H1 (cell line): ENCODE results near the gene SPATA19. TPM values are rescaled to one million over a fixed set of nuclear protein-coding genes. Genes with fewer than 3 reads are reported as not detected.

Experiments used
- CTCF ChIA-PET: fragments of 300-600 bp; sonication (Branson Sonifier 250); formaldehyde crosslinking; loops from one replicate; lab custom pipeline; 2021; ENCODE audit not compliant: partially characterized antibody; lab: Charles Lee
- POLR2A ChIA-PET: fragments of 300-600 bp; sonication (Branson Sonifier 250); formaldehyde crosslinking; loops from one replicate; lab custom pipeline; 2021; ENCODE audit warnings: inconsistent platforms; ENCODE audit not compliant: partially characterized antibody; lab: Charles Lee
- DNase-seq, 2 experiments: peaks; one replicate each; pipeline versions ENCODE4 v3.0.0 to v3.0.0-alpha.2; 2010 to 2022; ENCODE audit warnings: low spot score in 2 of 2, low read depth in 1 of 2, mixed read lengths in 1 of 2
- FAIRE-seq: peaks from 2 replicates; lab custom pipeline; 2011; peaks lifted over from hg19 to GRCh38; lab: Jason Lieb, UNC
- H2AFZ ChIP-seq: 2 replicates; pipeline ENCODE4 v1.8.1; 2012; ENCODE audit warnings: low read length, inconsistent platforms
- H2AK5ac ChIP-seq: 2 replicates; pipeline ENCODE4 v1.6.1; 2013; ENCODE audit warnings: low read depth, low read length
- H2BK120ac ChIP-seq: replicated peaks from 2 replicates; pipeline ENCODE3; 2013; ENCODE audit warnings: low read depth, low read length, inconsistent platforms
- H2BK12ac ChIP-seq: 2 replicates; pipeline ENCODE4 v1.6.1; 2013; ENCODE audit warnings: low read depth, low read length
- H2BK15ac ChIP-seq: 2 replicates; pipeline ENCODE4 v1.6.1; 2013; ENCODE audit warnings: low read length
- H2BK20ac ChIP-seq: 2 replicates; pipeline ENCODE4 v1.6.1; 2013; ENCODE audit warnings: low read length
- H2BK5ac ChIP-seq: 2 replicates; pipeline ENCODE4 v1.6.1; 2013; ENCODE audit warnings: low read depth, low read length
- H3K14ac ChIP-seq: 2 replicates; pipeline ENCODE4 v1.6.1; 2013; ENCODE audit warnings: inconsistent platforms; ENCODE audit not compliant: insufficient read length
- H3K18ac ChIP-seq: 2 replicates; pipeline ENCODE4 v1.6.1; 2013; ENCODE audit warnings: low read length; ENCODE audit errors: extremely low read depth
- H3K23ac ChIP-seq: 2 replicates; pipeline ENCODE4 v1.6.1; 2013; ENCODE audit warnings: inconsistent platforms; ENCODE audit not compliant: insufficient read length
- H3K23me2 ChIP-seq: 2 replicates; pipeline ENCODE4 v1.6.1; 2013; ENCODE audit warnings: low read depth, low read length
- H3K27ac ChIP-seq: 2 replicates; pipeline ENCODE4 v1.6.1; 2011; ENCODE audit warnings: low read depth, low read length, inconsistent platforms
- H3K27me3 ChIP-seq, 4 experiments: replicated peaks in 1 of 4; 1 replicate in 1 of 4; 2 replicates in 3 of 4; pipeline versions ENCODE4 v1.6.1 to v1.8.1; 2011 to 2013; ENCODE audit warnings: low read length in 3 of 4, mild to moderate bottlenecking in 3 of 4, inconsistent platforms in 2 of 4, mixed read lengths in 2 of 4, moderate library complexity in 1 of 4; ENCODE audit not compliant: control insufficient read depth in 3 of 4, insufficient read depth in 3 of 4; ENCODE audit errors: extremely low read depth in 1 of 4
- H3K36me3 ChIP-seq, 4 experiments: 2 replicates each; pipeline versions ENCODE4 v1.6.1 to v1.8.1; 2011 to 2013; ENCODE audit warnings: mild to moderate bottlenecking in 4 of 4, low read length in 3 of 4, moderate library complexity in 2 of 4, control low read depth in 1 of 4, inconsistent platforms in 1 of 4; ENCODE audit not compliant: insufficient read depth in 4 of 4, control insufficient read depth in 2 of 4
- H3K4ac ChIP-seq: replicated peaks from 2 replicates; pipeline ENCODE3; 2013; ENCODE audit warnings: low read length, low read depth, mixed read lengths, inconsistent platforms; ENCODE audit not compliant: insufficient read length
- H3K4me1 ChIP-seq, 4 experiments: replicated peaks in 1 of 4; 1 replicate in 1 of 4; 2 replicates in 3 of 4; pipeline versions ENCODE4 v1.6.1 to v1.8.1; 2011 to 2013; ENCODE audit warnings: low read length in 3 of 4, inconsistent platforms in 2 of 4, mixed read lengths in 1 of 4; ENCODE audit not compliant: insufficient read depth in 4 of 4, control insufficient read depth in 3 of 4
- H3K4me2 ChIP-seq, 2 experiments: 2 replicates each; pipeline versions ENCODE4 v1.6.1 to v1.8.1; 2011 to 2013; ENCODE audit warnings: low read depth in 2 of 2, low read length in 2 of 2, control low read depth in 1 of 2, inconsistent platforms in 1 of 2, mild to moderate bottlenecking in 1 of 2; ENCODE audit not compliant: insufficient read depth in 1 of 2
- H3K4me3 ChIP-seq, 4 experiments: fragments of 200-600, 300-600 bp in 1 of 4; sonication (generic), shearing (Covaris generic), sonication (Bioruptor Twin) in 1 of 4; 2 replicates each; pipeline versions ENCODE4 v1.5.1 to v1.8.1; 2011 to 2016; ENCODE audit warnings: low read length in 4 of 4, low read depth in 3 of 4, control low read depth in 2 of 4, inconsistent platforms in 2 of 4, mild to moderate bottlenecking in 2 of 4, mixed read lengths in 1 of 4, moderate library complexity in 1 of 4; ENCODE audit not compliant: insufficient read depth in 2 of 4; ENCODE audit errors: extremely low read depth in 1 of 4
- H3K56ac ChIP-seq: replicated peaks from 2 replicates; pipeline ENCODE3; 2013; ENCODE audit warnings: low read depth, mild to moderate bottlenecking, mixed read lengths, low read length, inconsistent platforms; ENCODE audit not compliant: insufficient read length
- H3K79me1 ChIP-seq: 2 replicates; pipeline ENCODE4 v1.6.1; 2013; ENCODE audit warnings: low read depth, low read length, control low read depth
- H3K79me2 ChIP-seq, 2 experiments: 2 replicates each; pipeline versions ENCODE4 v1.6.1 to v1.8.1; 2012 to 2013; ENCODE audit warnings: low read length in 2 of 2, mild to moderate bottlenecking in 2 of 2, inconsistent platforms in 1 of 2; ENCODE audit not compliant: insufficient read depth in 2 of 2, control insufficient read depth in 1 of 2
- H3K9ac ChIP-seq, 4 experiments: replicated peaks in 1 of 4; 1 replicate in 1 of 4; 2 replicates in 3 of 4; pipeline versions ENCODE4 v1.6.1 to v1.8.1; 2011 to 2013; ENCODE audit warnings: low read depth in 3 of 4, low read length in 3 of 4, control low read depth in 2 of 4, mild to moderate bottlenecking in 2 of 4, moderate library complexity in 2 of 4, inconsistent platforms in 1 of 4; ENCODE audit errors: extremely low read depth in 1 of 4
- H3K9me3 ChIP-seq, 2 experiments: 2 replicates each; pipeline versions ENCODE4 v1.6.1 to v1.8.1; 2012 to 2013; ENCODE audit warnings: mild to moderate bottlenecking in 2 of 2, moderate library complexity in 2 of 2, control low read depth in 1 of 2, inconsistent platforms in 1 of 2, low read depth in 1 of 2, low read length in 1 of 2, mixed read lengths in 1 of 2; ENCODE audit not compliant: insufficient read depth in 2 of 2
- H4K20me1 ChIP-seq, 2 experiments: replicated peaks in 1 of 2; 2 replicates each; pipeline versions ENCODE3 to v1.8.1; 2011 to 2013; ENCODE audit warnings: inconsistent platforms in 2 of 2, low read length in 2 of 2, mild to moderate bottlenecking in 1 of 2; ENCODE audit not compliant: insufficient read depth in 2 of 2, control insufficient read depth in 1 of 2
- H4K5ac ChIP-seq: 2 replicates; pipeline ENCODE4 v1.6.1; 2013; ENCODE audit warnings: low read length, low read depth, mixed read lengths, inconsistent platforms; ENCODE audit not compliant: insufficient read length
- H4K8ac ChIP-seq: 2 replicates; pipeline ENCODE4 v1.8.0; 2013; ENCODE audit warnings: mild to moderate bottlenecking, moderate library complexity, low read length, inconsistent platforms; ENCODE audit not compliant: insufficient read depth; ENCODE audit errors: extremely low read depth
- H4K91ac ChIP-seq: replicated peaks from 2 replicates; pipeline ENCODE3; 2013; ENCODE audit warnings: low read length, mixed read lengths, inconsistent platforms; ENCODE audit not compliant: insufficient read length
- CBX8 ChIP-seq: fragments of 300-800, 300-1000 bp; sonication (generic); IDR thresholded peaks from 2 replicates; pipeline ENCODE4 v1.7.1; 2016; ENCODE audit warnings: low read depth, low read length, borderline replicate concordance
- CREB1 ChIP-seq: IDR thresholded peaks from 2 replicates; pipeline ENCODE4 v1.6.1; 2012; ENCODE audit warnings: inconsistent platforms
- CTBP2 ChIP-seq: IDR thresholded peaks from 2 replicates; pipeline ENCODE4 v1.7.0; 2011; ENCODE audit warnings: borderline replicate concordance, mild to moderate bottlenecking, moderate library complexity, mixed read lengths, low read length; ENCODE audit not compliant: insufficient read depth, insufficient read length
- EP300 ChIP-seq, 2 experiments: IDR thresholded peaks; 1 replicate in 1 of 2; 2 replicates in 1 of 2; pipeline ENCODE4 v1.6.1; 2011 to 2012; ENCODE audit warnings: low read depth in 2 of 2, low read length in 2 of 2, mild to moderate bottlenecking in 2 of 2, borderline replicate concordance in 1 of 2, inconsistent platforms in 1 of 2, moderate library complexity in 1 of 2
- EZH2 ChIP-seq: fragments of 200-600 bp; sonication (generic); IDR thresholded peaks from 2 replicates; pipeline ENCODE4 v1.7.1; 2012; ENCODE audit warnings: low read depth, mild to moderate bottlenecking, moderate library complexity, low read length, inconsistent platforms; ENCODE audit not compliant: severe bottlenecking
- MAFK ChIP-seq: IDR thresholded peaks from 2 replicates; pipeline ENCODE4 v1.6.1; 2012; ENCODE audit warnings: low read depth, mild to moderate bottlenecking, improper control_type of control experiment, low read length
- NRF1 ChIP-seq: IDR thresholded peaks from 2 replicates; pipeline ENCODE4 v1.6.1; 2011; ENCODE audit warnings: mild to moderate bottlenecking, low read depth, low read length, improper control_type of control experiment
- RBBP5 ChIP-seq: IDR thresholded peaks from 2 replicates; pipeline ENCODE4 v1.7.1; 2012; ENCODE audit warnings: low read depth, mild to moderate bottlenecking, inconsistent platforms, low read length, moderate library complexity, borderline replicate concordance
- RNF2 ChIP-seq: fragments of 200-900, 300-1000 bp; sonication (generic); IDR thresholded peaks from 2 replicates; pipeline ENCODE4 v1.7.1; 2016; ENCODE audit warnings: borderline replicate concordance, low read depth, mild to moderate bottlenecking, antibody characterized with exemption, low read length; ENCODE audit not compliant: poor library complexity, severe bottlenecking; ENCODE audit errors: missing control alignments
- SIX5 ChIP-seq: IDR thresholded peaks from 2 replicates; pipeline ENCODE4 v1.6.1; 2011; ENCODE audit warnings: mild to moderate bottlenecking, low read depth, low read length
- SRF ChIP-seq: IDR thresholded peaks from 2 replicates; pipeline ENCODE4 v1.6.1; 2011; ENCODE audit warnings: mild to moderate bottlenecking, low read depth, low read length, moderate library complexity
- TCF12 ChIP-seq: IDR thresholded peaks from 2 replicates; pipeline ENCODE4 v1.6.1; 2011; ENCODE audit warnings: low read depth, mild to moderate bottlenecking, low read length
- YY1 ChIP-seq: IDR thresholded peaks from 2 replicates; pipeline ENCODE4 v1.6.1; 2011; ENCODE audit warnings: low read depth, mild to moderate bottlenecking, low read length
- WGBS, 2 experiments: shearing (Covaris generic) in 1 of 2; methylation state at CpG; one replicate each; pipeline versions ENCODE4 v1.1.6 to v1.1.7; 2013 to 2015; ENCODE audit warnings: low lambda C conversion rate in 2 of 2, mixed read lengths in 2 of 2, inconsistent platforms in 1 of 2, low coverage in 1 of 2, missing lambda C conversion rate in 1 of 2; ENCODE audit not compliant: insufficient replicate concordance in 2 of 2, insufficient coverage in 1 of 2, insufficient read length in 1 of 2; ENCODE audit errors: extremely low coverage in 1 of 2, missing lambda C conversion rate in 1 of 2; 5-methylcytosine and 5-hydroxymethylcytosine counted together
- polyA plus RNA-seq, 7 experiments: library from polyadenylated mRNA; depleted of rRNA in 3 of 7; stranded (reverse) in 5 of 7; unstranded in 2 of 7; fragments of >200 nt in 5 of 7; fragments of 200-250 nt in 2 of 7; gene quantifications; 1 replicate in 5 of 7; 2 replicates in 1 of 7; 4 replicates in 1 of 7; pipeline versions ENCODE4 v1.2.1 to v1.2.3, GENCODE V29; 2011 to 2013; ENCODE audit warnings: missing spikeins in 2 of 7, mixed read lengths in 2 of 7
- total RNA-seq: library from RNA; stranded (reverse); fragmentation: NEBNext Ultra II Directional; extraction: Animal tissue kit (Norgen Biotek cat#: 25700); gene quantifications from 2 replicates; pipeline ENCODE4 v1.2.1, GENCODE V29; 2021

Gene SPATA19
- total and polyA plus RNA-seq, 2 of the 8 experiments (the other 6 are each of a cell fraction or from before 2014, with no cell fraction given) = not detected

GRCh38 chr11:133886029-133886428 is 40.7 kb upstream of the SPATA19 start:
- H3K79me2 ChIP-seq = no peaks in the 10 kb centered on the region
- no peak overlapping the region for H2BK120ac ChIP-seq
- no peak overlapping the region for H3K14ac ChIP-seq
- no peaks in the 10 kb centered on the region for H3K4me1 ChIP-seq
- no peak overlapping the region for H4K5ac ChIP-seq
- H3K4ac ChIP-seq = no peak overlapping the region
- H3K27me3 ChIP-seq = no peaks in the 10 kb centered on the region
- H2AFZ ChIP-seq = no peak overlapping the region
- H3K23ac ChIP-seq = no peak overlapping the region
- no peaks in the 10 kb centered on the region for H3K79me1 ChIP-seq
- no peak overlapping the region for H3K4me3 ChIP-seq
- no peaks in the 10 kb centered on the region for H3K36me3 ChIP-seq
- DNase-seq = no peak
- H2BK5ac ChIP-seq = no peak overlapping the region
- H4K20me1 ChIP-seq = no peaks in the 10 kb centered on the region
- H2BK12ac ChIP-seq = no peak overlapping the region
- no peak overlapping the region for H2BK20ac ChIP-seq
- H3K27ac ChIP-seq = no peak overlapping the region
- no peak for FAIRE-seq
- H2BK15ac ChIP-seq = no peak overlapping the region
- CTCF ChIA-PET = interaction anchor here (0.9 kb wide), 1 partner anchor 51 kb away, joined by 3 read pairs; no protein-coding TSS in a partner anchor
- H3K9me3 ChIP-seq = no peaks in the 10 kb centered on the region; a peak in 1 of 4 replicates
- H3K56ac ChIP-seq = no peak overlapping the region
- H4K8ac ChIP-seq = no peak overlapping the region
- H3K23me2 ChIP-seq = no peaks in the 10 kb centered on the region
- H3K4me2 ChIP-seq = no peak overlapping the region
- H3K18ac ChIP-seq = no peak overlapping the region
- POLR2A ChIA-PET = interaction anchor here (0.8 kb wide), 1 partner anchor 9 kb away, joined by 3 read pairs; no protein-coding TSS in a partner anchor
- 95% methylated on average over 3 of the region's 3 CpGs; no CpG with 5 or more reads in 1 of the 2 experiments for WGBS, 2 experiments
- H4K91ac ChIP-seq = no peak overlapping the region
- no peak overlapping the region for H2AK5ac ChIP-seq
- H3K9ac ChIP-seq = no peak overlapping the region
- TF ChIP-seq RNF2 = no peak
- no peak for TF ChIP-seq TCF12
- no peak for TF ChIP-seq CTBP2
- no peak for TF ChIP-seq CBX8
- no peak for TF ChIP-seq SRF
- TF ChIP-seq CREB1 = no peak
- TF ChIP-seq SIX5 = no peak
- no peak for TF ChIP-seq EZH2
- TF ChIP-seq NRF1 = no peak
- TF ChIP-seq MAFK = no peak
- TF ChIP-seq YY1 = no peak
- TF ChIP-seq RBBP5 = no peak
- no peak for TF ChIP-seq EP300 (IDR thresholded peaks at IDR 0.05; ENCODE audit: borderline replicate concordance in 1 of 2, low read depth in 2 of 2, low read length in 2 of 2)
